H7 (cell line): ENCODE results near the gene ORM1. TPM values are rescaled to one million over a fixed set of nuclear protein-coding genes. Genes with fewer than 3 reads are reported as not detected.
"Not testable (repeated sequence)": the region's sequence is repeated elsewhere in the genome, so short reads cannot be mapped to it uniquely, and the experiment has no call there.

Experiments
- DNase-seq: peaks from one replicate; pipeline ENCODE4 v3.0.0; 2012
- H3K27me3 ChIP-seq: 2 replicates; pipeline ENCODE4 v1.6.0; 2011; ENCODE audit warnings: mild to moderate bottlenecking, low read length; ENCODE audit not compliant: control insufficient read depth, insufficient read depth
- H3K36me3 ChIP-seq: replicated peaks from 2 replicates; pipeline ENCODE4 v1.5.1; 2011; ENCODE audit warnings: low read length; ENCODE audit not compliant: control insufficient read depth, insufficient read depth
- H3K4me3 ChIP-seq: 2 replicates; pipeline ENCODE4 v1.5.1; 2011; ENCODE audit warnings: low read depth, mild to moderate bottlenecking, control low read depth, low read length, moderate library complexity; ENCODE audit not compliant: insufficient read depth
- total RNA-seq: library from RNA; depleted of rRNA; stranded (reverse); fragments of >200 nt; shearing (Covaris generic); gene quantifications from 2 replicates; pipeline ENCODE4 v1.2.3, GENCODE V29; 2014

Gene ORM1
- total RNA-seq, 1 experiment from 2014 or later: not detected

- DNase-seq: no peak
- no peaks in the 10 kb centered on the region for H3K36me3 ChIP-seq
- H3K27me3 ChIP-seq: no peaks in the 10 kb centered on the region
- no peak overlapping the region for H3K4me3 ChIP-seq
These were observed 1.1 kb upstream of the ORM1 start for GRCh38 chr9:114321759-114322158.

- DNase-seq, H3K36me3 ChIP-seq, H3K4me3 ChIP-seq, H3K27me3 ChIP-seq: not testable (repeated sequence)
These were observed 609 bp upstream of the ORM1 start for GRCh38 chr9:114322160-114322818.

- H3K4me3 ChIP-seq, H3K36me3 ChIP-seq, DNase-seq, H3K27me3 ChIP-seq: not testable (repeated sequence)
These were observed 951 bp downstream of the ORM1 start for GRCh38 chr9:114323849-114324248.

- no peak for DNase-seq
- H3K4me3 ChIP-seq: no peak overlapping the region
- no peaks in the 10 kb centered on the region for H3K27me3 ChIP-seq
- H3K36me3 ChIP-seq: no peaks in the 10 kb centered on the region
These were observed 1.6 kb downstream of the ORM1 start for GRCh38 chr9:114324492-114324891.

GRCh38 chr9:114324965-114325364, 2.1 kb downstream of the ORM1 start:
- not testable (repeated sequence) for H3K4me3 ChIP-seq, DNase-seq, H3K27me3 ChIP-seq, H3K36me3 ChIP-seq

GRCh38 chr9:114325684-114326254, 2.9 kb downstream of the ORM1 start:
- H3K4me3 ChIP-seq, DNase-seq, H3K27me3 ChIP-seq, H3K36me3 ChIP-seq: not testable (repeated sequence)

- DNase-seq: no peak
- H3K36me3 ChIP-seq: no peaks in the 10 kb centered on the region
These were observed 4.9 kb downstream of the ORM1 start for GRCh38 chr9:114327749-114328148.

GRCh38 chr9:114328357-114328820, 5.5 kb downstream of the ORM1 start:
- not testable (repeated sequence) for H3K36me3 ChIP-seq, H3K4me3 ChIP-seq, DNase-seq, H3K27me3 ChIP-seq

More at GRCh38 chr9:114327749-114328148, 4.9 kb downstream of the ORM1 start:
- Histone ChIP-seq H3K27me3 (no peaks in the 10 kb centered on the region), H3K4me3 (no peak overlapping the region)

GRCh38 chr9:114328937-114329624, 6.2 kb downstream of the ORM1 start:
- not testable (repeated sequence) for H3K36me3 ChIP-seq, H3K27me3 ChIP-seq, DNase-seq, H3K4me3 ChIP-seq

- not testable (repeated sequence) for H3K4me3 ChIP-seq, H3K36me3 ChIP-seq, H3K27me3 ChIP-seq, DNase-seq
These were observed 6.7 kb downstream of the ORM1 start, which contains the start of gene ORM2 for GRCh38 chr9:114329625-114330022. ORM2 (plus strand) TSS chr9:114329869; CDS start chr9:114329905, 36 bp downstream.

- no peak overlapping the region for H3K4me3 ChIP-seq
- H3K36me3 ChIP-seq: no peaks in the 10 kb centered on the region
- no peaks in the 10 kb centered on the region for H3K27me3 ChIP-seq
- no peak for DNase-seq
These were observed 7.7 kb downstream of the ORM1 start for GRCh38 chr9:114330636-114331035.

GRCh38 chr9:114331229-114332195, 8.6 kb downstream of the ORM1 start:
- DNase-seq, H3K4me3 ChIP-seq, H3K27me3 ChIP-seq, H3K36me3 ChIP-seq: not testable (repeated sequence)

- not testable (repeated sequence) for H3K27me3 ChIP-seq, H3K36me3 ChIP-seq, H3K4me3 ChIP-seq, DNase-seq
These were observed 9.7 kb downstream of the ORM1 start for GRCh38 chr9:114332474-114333040.

- H3K27me3 ChIP-seq, H3K4me3 ChIP-seq, DNase-seq, H3K36me3 ChIP-seq: not testable (repeated sequence)
These were observed 10.8 kb downstream of the ORM1 start for GRCh38 chr9:114333718-114334117.
